Lower leg skin (tissue), 3 donors: ENCODE measurements around the gene TMPRSS9.

Source experiments
- POLR2A ChIP-seq, 2 donors: fragments of 450-650 bp; IDR thresholded peaks; one replicate each; pipeline ENCODE4 v1.6.1; 2016 to 2017; ENCODE audit warnings: antibody characterized with exemption in 2 of 2, mild to moderate bottlenecking in 1 of 2, moderate library complexity in 1 of 2
- TF ChIP-seq, protein P1 (sequence below), 3 donors: fragments of 450-650 bp; IDR thresholded peaks; one replicate each; pipeline ENCODE4 v1.5.1; 2016; ENCODE audit warnings: antibody characterized with exemption in 3 of 3, mild to moderate bottlenecking in 3 of 3, moderate library complexity in 2 of 3

DNA sequence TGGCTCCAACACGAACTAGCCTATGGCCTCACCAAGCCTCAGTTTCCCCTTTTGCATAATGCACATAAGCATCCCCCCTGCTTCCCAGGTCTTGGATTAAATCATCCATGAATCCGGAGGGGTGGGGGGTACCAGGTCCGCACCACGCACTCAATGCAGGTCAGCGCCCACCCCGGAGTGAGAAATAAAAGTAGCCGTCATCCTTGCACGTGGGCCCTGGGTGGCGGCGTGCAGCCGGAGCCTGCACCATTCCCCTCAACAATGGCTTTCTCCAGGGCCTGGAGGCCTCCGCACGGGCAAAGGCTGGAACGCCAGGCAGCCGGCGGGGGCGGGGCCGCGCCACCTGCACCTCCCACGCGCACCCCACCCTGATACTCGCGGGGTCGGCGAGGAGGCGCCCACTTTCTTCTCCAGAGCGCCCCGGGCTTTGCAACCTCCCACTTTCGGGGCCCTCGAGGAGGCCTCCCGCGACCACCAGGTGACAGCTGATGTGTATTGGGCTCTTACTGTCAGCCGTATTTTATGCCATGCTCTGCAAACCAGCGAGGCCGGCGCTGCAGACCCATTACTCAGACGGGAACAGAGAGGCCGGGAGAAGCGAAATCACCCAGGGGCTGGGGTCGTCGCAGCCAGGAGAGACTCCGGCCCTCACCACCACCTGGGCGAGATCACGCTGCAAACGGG, 115.1 kb downstream of the TMPRSS9 start:
- TF ChIP-seq, protein P1, sequence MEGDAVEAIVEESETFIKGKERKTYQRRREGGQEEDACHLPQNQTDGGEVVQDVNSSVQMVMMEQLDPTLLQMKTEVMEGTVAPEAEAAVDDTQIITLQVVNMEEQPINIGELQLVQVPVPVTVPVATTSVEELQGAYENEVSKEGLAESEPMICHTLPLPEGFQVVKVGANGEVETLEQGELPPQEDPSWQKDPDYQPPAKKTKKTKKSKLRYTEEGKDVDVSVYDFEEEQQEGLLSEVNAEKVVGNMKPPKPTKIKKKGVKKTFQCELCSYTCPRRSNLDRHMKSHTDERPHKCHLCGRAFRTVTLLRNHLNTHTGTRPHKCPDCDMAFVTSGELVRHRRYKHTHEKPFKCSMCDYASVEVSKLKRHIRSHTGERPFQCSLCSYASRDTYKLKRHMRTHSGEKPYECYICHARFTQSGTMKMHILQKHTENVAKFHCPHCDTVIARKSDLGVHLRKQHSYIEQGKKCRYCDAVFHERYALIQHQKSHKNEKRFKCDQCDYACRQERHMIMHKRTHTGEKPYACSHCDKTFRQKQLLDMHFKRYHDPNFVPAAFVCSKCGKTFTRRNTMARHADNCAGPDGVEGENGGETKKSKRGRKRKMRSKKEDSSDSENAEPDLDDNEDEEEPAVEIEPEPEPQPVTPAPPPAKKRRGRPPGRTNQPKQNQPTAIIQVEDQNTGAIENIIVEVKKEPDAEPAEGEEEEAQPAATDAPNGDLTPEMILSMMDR (IDR thresholded peaks at IDR 0.05), result no peak
- no peak for TF ChIP-seq POLR2A (IDR thresholded peaks at IDR 0.05)
